Coronary artery (tissue), 2 donors: ENCODE data around the gene IFIT1B.

Source experiments
- DNase-seq: peaks from one replicate; pipeline ENCODE4 v3.0.0-alpha.2; 2017; ENCODE audit warnings: low spot score
- H3K27ac ChIP-seq, 2 donors: fragments of 200-600 bp; sonication (generic); one replicate each; pipeline ENCODE4 v1.5.1; 2016 to 2019
- H3K4me3 ChIP-seq: fragments of 200-600 bp; sonication (generic); 2 replicates; pipeline ENCODE4 v1.5.1; 2016; ENCODE audit warnings: mild to moderate bottlenecking, moderate library complexity
- CTCF ChIP-seq: fragments of 200-600 bp; sonication (generic); IDR thresholded peaks from one replicate; pipeline ENCODE4 v1.5.1; 2019; ENCODE audit warnings: antibody characterized with exemption

The IFIT1B gene

GRCh38 chr10:89425000-89425399 is 47.1 kb downstream of the IFIT1B start:
- Histone ChIP-seq H3K27ac (no peak overlapping the region), H3K4me3 (no peak overlapping the region)
- no peak for DNase-seq
- TF ChIP-seq CTCF: no peak

DNA sequence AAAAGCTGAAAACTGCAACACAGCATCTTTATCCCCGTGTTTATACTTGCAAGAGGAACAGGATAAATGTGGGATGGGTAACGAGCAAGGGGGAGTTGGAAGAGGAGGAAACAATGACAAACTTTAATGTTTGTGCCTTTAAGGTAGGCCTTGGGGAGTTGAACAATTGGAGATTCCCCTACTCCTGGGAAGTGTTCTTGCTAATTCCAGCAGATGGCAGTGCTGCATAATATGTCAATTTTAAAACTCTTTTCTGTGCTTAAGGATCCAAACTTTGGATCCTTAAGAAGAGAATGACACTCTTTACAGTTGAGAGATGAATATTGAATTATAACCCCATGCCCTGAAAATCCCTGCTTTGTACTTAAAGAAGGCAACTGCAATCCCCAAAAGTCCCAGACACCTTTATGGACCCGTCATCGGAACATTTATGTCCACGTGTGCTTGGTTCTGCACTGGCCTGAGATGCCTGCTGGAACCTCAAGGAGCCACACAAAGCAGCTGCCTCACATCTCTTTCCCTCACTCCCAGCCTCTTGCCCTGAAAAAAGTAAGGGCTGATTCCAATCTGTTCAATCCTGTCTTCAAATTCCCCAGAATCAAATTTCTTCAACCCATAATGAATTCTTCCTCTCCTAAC is 48.5 kb downstream of the IFIT1B start:
- no peak overlapping the region for H3K4me3 ChIP-seq
- no peak for DNase-seq
- H3K27ac ChIP-seq: no peak overlapping the region
- TF ChIP-seq CTCF: peak; percentile 88

DNA sequence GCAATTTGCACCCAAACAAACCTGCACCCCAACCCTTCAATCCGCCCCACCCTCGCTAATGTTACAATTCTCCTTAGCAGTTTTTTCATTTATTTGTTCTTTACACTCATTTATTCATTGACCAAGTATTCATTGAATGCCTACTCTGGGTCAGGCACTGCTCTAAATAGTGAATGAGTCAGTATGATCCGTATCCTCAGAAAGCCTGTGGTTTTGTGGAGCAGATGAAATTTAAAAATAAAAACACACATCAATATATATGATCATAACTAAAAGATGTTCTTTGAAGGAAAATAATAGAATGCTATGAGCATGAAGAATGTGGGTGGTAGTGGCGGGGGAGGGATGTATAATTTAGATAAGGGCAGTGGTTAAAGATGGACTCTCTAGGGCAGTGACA is 49.8 kb downstream of the IFIT1B start:
- Histone ChIP-seq H3K27ac (no peak overlapping the region), H3K4me3 (no peak overlapping the region)
- no peak for TF ChIP-seq CTCF
- DNase-seq: no peak

DNA sequence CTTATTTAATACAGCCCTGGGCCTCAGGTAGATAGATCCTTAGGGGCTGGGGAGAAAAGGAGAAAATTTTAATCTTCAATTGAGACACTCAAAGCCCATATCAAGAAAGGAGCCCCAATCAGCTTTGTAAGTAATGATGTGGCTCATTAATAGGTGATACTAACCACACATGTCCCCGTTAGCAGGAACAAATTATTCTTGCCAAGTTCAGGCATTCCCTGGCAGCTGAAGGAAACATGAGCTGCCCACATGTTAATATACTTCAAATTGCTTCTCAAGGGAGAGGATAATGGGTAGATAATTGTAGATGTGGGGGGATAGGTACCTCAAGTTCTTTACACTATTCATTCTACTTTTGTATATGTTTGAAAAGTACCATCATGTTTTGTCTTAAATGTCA is 51.0 kb downstream of the IFIT1B start:
- Histone ChIP-seq H3K27ac (no peak overlapping the region), H3K4me3 (no peak overlapping the region)
- TF ChIP-seq CTCF: no peak
- no peak for DNase-seq

DNA sequence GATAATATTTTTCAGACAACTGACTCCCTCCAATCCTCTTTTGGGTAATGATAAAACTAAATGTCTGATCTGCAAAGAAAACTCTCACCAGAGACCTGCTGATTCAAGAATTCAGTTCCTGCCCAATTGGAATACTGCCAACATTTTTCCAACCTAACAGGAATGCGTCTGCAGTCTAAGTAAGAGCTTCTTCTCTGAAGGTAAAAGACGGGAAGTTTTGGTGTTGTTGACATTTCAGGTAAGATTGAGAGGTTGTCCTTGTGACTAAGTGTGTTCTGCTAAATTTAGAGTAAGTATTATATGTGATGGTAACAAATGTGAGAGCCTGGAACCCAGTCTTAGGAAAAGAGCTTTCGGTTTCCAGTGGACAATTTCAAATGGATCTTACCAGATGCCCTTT is 54.1 kb downstream of the IFIT1B start:
- DNase-seq: no peak
- no peak overlapping the region for H3K27ac ChIP-seq
- no peak overlapping the region for H3K4me3 ChIP-seq
- no peak for TF ChIP-seq CTCF
